ENCODE measurements around the gene AIPL1.
A peak's percentile ranks its signal among the peaks of the same experiment; 100 is the strongest.

Gene AIPL1

DNA sequence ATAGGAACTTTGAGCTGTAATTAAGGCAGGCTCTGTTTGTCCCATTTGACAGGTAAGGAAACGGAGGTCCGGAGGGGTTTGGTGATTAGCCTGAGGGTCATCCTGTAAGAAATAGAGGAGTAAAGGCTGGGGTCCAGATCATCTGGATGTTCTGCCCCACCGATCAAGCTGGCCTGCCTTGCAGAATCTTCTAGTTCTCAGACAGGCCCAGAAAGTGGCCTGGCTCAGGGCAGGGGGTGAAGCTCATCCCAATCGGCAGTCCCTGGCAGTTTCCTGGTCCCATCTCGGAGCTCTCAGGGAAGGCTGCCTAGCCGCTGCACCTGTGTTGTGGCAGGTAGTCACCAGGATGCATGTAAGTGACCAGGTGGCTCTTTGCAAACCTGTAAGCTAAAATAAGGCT is 13.6 kb upstream of the AIPL1 start:
- DNase-seq: no peak

DNA sequence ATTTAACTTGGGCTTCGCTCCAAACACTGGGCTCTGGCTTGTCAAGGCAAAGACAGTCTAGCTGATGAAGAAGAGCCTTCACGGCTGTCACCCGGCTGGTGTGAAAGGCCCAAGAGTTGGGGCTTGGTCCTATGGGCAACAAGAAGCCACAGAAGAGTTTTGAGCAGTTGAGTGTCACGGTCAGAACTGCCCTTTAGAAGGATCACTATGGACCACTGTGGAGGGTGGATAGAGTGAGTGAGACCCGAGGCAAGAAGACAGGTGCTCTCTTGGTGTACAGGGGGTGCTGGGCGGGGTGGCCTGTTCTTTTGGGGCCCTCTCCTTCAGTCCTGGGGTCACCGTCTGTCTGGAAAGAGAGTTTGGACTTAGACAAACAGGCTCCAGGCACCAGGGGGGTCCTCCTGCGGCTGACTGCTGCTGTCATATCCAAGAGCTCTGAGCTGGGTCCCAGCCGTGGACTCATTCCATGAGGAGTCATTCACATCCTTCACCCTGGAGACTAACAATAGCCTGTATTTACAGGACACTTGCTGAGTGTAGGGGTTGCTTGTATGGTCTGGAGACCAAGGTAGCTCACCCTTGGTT is 11.7 kb upstream of the AIPL1 start:
- DNase-seq: no peak

DNA sequence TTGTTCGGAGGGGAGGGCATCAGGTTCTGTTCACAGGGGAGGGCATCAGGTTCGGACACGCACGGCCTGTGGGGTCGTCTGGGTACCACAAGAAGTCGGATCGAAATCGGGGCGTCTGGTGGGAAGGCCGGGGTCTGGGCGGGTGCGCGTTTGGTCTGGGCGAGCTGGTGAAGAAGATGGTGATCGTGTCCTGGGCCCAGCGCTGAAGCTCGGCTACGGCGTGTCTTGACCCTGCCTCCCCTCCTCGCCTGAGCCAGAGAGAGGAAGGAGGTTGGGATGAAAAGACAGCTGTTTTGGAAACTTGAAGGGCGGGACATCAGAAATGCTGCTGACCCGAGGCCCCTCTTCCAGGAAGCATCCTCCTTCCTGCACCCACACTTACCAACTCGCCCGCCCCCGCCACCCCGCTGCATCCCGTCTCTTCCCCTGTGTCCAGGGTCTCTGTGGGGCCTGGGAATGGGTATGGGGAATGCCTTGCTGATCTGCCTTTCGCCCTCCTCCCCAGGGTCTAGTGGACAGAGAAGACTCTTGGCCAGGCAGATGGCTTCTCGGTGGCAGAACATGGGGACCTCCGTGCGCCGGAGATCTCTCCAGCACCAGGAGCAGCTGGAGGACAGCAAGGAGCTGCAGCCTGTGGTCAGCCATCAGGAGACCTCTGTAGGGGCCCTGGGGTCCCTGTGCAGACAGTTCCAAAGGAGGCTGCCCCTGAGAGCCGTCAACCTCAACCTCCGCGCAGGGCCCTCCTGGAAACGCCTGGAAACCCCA is 9.8 kb upstream of the AIPL1 start:
- DNase-seq: no peak

DNA sequence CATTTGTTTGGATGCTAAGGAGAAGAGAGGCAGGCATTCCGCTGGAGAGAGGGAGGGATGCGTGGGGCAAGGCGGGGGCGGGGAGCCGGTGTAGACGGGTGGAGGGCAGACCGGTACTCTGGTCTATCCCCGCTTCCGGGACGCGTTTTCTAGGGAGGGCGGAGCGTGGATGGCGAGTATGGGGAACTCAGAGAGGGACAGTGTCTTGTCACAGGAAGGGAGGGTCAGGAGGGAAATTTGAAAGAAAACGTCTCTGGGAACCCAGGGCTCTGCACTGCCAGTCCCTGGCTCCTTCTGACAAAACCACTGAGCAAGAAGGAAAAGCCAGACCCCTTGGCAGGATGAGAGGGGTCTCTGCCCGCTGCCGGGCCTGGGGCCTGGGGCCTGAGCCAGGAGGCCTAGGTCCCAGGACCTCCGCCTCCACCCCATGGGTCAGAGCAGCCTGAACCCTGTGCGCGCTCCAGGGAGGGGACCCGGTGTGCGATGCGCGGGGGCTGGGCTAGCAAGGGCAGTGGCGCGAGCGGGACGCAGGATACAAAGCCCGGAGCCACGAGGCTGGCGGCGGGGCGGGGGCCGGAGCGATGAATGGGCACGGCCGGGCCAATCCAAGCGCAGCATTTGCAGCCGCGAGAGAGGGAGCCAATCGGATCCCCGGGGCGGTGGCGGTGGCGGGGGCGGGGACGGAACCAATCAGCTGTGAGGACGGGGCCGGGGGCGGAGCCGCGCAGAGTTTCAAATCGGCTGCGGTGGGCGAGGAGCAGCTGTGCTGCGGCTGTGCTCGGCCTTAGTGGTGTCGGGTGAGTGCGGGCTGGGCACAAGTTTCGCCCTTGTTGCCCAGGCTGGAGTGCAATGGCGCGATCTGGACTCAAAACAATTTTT is 9.0 kb upstream of the AIPL1 start, which contains the start of gene PIMREG:
Gene PIMREG, plus strand, starts transcription at position 764 of the 879 bp plus-strand sequence. CDS start 656 bp downstream, outside the sequence.
- DNase-seq: no peak

DNA sequence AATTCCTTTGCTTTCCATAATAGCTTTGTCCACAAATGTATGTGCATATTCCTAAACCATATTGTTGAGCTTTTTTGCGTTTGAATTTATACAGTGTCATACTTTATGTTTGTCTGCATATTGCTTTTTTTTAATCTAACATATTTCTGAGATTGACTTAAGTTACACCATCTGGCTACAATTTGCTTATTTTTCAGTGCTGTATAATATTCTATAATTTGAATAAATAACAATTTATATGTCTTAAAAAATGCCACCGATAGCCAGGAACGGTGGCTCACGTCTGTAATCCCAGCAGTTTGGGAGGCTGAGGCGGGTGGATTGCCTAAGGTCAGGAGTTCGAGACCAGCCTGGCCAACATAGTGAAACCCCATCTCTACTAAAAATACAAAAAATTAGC is 7.9 kb upstream of the AIPL1 start:
- DNase-seq: no peak

DNA sequence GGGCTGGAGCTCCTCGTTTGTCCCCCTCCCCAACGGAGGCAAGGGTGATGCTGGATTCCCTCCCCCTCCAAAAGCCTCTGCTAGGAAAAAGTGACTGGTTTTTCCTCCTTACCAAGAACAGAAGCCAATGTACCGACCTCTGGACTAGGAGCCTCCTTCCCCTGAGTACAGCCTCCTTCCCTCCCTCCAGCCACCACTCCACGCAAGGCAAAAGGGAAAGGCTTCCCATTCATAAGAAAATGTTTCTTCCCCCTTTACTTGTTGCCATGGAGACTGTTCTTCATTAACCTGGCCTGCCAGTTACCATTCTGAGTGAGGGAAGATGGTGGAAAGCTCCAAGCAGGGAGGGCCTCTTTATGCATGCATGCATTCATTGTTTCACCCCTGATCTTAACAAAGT is 5.0 kb upstream of the AIPL1 start:
- DNase-seq: no peak

DNA sequence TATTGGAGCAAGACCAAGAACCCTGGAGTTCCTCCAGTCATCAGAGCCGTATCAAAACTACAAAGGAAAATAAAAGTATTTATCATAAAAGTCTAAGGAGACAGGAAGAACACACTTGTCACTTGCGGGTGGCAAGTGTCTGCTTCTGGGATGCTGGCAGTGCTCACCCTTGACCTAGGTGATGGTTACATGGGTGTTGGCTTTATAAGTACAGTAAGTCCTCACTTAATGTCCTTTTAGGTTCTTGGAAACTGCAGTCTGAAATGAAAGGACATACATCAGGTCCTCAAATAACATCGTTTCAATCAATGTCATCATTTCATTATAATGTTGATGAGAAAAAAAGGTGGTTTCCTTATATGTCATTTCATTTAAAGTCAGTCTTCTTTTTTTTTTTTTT is 3.0 kb upstream of the AIPL1 start:
- no peak for DNase-seq

DNA sequence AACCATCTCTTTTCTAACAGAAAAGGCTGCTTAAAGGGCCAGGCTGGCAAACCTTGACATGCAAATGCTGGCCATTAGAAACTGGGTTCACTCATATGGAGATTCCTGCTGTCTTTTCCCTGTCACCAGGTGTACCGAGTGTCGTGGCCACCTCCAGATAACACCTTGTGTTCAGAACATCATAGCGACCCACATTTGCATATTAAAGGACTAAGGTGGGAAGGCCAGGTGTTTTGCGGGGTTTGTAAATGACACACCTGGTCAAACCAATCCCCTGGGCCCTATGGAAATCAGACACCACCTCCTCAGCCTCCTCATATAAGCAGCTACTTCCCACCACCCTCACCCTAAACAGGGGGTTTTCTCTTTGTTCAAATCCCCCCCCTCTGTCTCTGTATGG is 2.5 kb upstream of the AIPL1 start:
- DNase-seq: no peak

DNA sequence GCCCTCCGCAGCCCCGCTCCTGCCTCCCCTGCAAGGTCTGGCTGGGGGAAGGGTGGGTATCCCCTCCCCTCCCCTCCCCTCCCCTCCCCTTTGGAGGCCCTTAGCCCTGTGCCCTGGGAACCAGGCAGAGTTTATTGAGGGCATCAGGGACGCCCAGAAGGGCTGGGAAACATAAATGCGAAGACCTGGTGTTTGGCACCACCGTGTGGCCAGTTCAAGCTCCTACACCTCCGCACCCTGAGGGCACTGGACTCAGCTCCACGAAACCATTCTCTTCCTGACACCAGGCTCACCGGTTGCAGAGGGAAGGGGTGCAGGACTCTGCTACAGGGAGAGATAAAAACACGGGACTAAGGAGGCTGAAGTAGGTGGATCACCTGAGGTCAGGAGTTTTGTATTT is 1.0 kb upstream of the AIPL1 start:
- peak; percentile 83 for DNase-seq

DNA sequence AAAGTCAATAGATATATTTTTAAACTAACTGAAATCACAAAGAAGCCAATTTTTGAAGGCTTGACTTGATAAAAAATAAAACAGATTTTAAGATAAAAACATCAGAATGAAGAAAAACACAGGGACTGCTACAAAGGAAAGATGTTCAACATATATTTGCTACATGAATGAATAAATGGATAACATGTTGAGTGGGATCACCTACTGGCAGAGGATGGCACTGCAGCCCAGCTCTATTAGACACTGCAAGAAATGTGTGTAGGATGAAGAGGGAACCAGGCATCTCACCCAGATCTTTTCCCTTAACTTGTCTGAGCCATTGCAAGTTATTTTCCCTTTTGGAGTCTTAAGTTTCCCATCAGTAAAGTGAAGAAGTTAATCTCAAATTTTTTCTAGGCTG is 4.2 kb downstream of the AIPL1 start:
- peak; percentile 29 for DNase-seq

DNA sequence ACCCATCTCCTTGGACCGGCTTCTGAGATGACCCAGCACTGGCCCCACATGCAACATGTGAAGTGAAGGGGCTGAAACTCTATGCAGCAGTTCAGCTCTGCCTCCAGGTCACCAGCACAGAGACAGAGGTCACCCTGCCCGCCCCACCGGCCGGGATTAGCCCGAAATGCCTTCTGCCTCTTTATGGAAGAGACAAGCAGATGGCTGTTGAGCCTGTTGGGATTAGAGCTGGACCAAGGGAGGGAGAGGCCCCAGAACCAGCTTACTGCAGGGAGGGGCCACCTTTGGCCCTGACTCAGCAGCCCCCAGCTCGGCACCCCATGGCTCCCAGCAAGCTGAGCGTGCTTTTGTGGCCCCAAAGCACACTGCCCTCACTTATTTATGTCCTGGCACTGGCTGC is 5.7 kb downstream of the AIPL1 start:
- DNase-seq: no peak

DNA sequence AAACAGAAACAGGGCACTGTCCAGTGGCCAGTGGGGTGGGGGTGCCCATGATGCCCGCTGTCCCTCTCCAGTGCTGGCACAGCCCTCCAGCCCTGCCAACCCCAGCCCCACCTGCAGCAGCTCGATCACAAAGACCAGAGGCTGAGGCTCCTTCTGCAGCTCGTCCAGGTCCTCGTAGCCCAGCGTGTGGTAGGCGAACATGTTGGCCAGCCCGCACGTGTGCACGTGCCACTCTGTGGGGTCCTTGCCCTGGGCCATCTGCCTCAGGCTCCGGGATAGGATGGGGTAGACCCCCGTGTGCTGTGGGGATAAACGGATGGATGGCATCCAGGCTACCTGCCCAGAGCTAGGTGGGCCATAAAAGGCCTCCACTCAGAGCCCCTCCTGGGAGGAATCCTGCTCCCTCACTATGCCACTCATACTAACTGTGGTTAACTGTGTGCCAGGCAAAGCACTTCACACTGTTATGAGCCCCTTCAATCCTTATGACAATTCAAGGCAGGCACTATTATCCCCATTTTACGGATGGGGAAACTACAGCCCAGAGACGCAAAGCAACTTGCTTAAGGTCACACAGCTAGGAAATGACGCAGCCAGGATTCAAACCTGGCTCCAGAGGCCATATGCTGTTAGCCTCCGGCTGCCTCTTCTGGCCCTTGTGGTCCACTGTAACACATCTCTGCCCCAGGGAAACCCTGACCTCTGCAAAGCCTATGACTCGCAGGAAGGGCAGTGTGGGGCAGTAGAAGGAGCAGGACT is 6.5 kb downstream of the AIPL1 start:
- no peak for DNase-seq

DNA sequence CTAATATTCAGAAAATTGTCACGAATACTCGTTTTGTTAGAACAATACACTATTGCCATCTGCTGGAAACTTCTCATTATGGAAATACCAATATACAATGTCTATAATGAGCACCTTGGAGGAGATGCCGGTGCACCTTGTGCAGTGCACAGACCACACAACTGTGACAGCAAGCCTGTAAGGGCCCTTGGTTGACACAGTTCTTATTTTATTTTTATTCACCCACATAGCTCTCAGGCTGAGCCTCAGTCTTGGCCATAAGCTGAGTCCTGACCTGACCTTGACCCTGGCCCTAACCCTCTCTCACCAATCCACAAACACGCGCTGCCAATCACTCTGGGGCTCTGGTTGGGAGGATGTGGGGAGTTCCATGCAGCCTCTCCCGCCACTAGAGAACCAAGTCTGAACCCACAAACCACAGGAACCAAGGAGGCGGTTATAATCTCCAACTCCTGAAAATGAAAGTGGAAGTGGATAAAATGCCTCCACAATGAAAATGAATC is 7.6 kb downstream of the AIPL1 start:
- DNase-seq: peak; percentile 95

DNA sequence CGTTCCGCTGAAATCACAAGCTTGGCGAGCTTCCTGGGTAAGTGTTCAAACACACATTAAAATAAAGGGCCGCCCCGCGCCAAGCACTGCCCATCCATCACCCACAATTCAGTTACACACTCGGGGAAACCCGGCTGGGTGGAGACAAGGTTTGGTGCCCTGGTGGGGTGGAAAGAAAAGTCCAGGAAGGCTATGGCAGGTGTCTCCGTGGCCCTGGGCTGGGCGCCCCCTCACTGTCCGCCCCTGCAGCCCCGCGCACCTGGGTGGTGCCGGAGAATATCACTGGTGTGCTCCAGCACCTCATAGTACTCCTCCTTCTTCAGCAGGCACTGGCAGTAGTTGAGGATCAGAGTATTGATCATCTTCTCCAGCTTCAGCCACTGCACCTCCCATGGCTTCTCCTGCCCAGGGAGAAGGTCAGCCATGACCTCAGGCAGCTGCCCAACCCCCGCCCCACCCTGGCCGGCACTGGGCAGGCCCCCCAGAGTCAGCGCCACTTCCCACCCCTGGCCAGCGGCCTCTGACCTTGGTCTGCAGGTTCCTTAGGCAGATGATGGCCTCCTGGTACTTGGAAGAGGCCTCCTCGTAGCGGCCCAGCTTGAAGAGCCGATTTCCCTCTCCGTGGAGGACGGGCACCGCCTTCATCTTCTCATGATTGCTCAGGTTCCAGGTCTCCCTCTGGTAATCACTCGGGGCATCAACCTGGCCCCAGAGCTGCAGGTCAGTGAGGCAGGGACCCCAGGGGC is 8.4 kb downstream of the AIPL1 start:
- no peak for DNase-seq

DNA sequence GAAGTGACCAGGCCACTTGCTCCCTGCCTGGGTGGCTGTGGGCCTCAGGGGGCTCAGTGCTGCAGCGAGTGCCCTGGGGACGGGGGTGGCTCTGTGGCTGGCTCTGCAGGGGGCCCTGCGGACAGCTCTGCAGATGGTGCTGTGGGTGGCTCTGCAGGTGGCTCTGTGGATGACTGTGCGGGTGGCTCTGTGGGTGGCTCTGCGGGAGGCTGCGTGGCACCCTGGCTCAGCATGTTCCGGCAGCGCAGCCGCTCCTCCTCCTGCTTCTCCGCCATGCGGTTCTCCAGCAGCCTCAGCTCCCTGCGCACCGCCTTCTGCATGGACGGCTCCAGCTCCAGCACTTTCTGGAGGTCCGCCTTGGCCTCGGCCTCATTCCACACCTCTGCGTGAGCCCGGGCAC is 9.5 kb downstream of the AIPL1 start:
- DNase-seq: no peak

DNA sequence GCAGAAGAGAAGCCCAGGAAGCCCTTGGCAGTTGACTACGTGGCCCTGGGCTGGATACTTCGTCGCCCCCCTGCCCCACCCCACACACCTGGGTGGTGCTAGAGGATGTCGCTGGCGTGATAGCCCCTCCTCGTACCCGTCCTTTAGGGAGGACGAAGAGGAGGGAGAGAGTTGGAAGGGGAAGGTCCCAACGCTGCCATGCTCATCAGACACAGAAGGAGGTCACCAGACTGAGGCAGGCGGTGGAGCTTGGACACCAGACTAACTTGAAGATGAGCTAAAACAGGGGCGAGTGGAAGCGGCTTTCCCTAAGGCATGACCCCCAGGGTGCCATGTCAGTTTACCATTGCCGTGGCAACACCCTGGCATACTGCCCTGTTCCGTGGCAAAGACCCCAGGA is 11.0 kb downstream of the AIPL1 start:
- DNase-seq: no peak

DNA sequence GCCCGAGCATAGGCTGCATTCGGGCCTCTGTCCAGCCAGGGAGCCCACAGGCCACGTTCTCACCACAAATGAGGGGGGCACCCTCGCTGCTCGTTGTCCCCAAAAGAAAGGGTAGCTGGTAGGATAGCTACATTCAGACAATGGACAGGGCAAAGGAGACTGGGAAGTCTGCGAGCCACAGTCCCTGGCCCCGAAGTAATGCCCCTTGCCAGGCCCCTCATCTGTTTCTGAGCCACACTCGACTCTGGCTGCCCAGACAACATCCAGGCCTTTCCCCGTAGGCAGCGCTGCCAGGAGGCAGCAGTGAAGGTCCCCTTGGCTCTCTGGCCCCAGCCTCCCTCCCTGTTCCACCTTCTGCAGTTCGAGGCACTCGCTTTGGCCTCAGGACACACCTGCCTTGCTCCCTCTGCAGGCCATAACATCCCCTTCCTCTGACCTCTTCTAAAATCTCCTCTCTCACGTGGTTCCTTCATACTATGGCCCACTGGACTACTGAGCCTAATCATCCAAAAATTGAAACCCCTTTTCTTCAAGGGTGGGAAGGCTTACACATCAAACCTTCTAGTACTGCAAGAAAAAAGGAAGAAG is 12.2 kb downstream of the AIPL1 start:
- DNase-seq: no peak

DNA sequence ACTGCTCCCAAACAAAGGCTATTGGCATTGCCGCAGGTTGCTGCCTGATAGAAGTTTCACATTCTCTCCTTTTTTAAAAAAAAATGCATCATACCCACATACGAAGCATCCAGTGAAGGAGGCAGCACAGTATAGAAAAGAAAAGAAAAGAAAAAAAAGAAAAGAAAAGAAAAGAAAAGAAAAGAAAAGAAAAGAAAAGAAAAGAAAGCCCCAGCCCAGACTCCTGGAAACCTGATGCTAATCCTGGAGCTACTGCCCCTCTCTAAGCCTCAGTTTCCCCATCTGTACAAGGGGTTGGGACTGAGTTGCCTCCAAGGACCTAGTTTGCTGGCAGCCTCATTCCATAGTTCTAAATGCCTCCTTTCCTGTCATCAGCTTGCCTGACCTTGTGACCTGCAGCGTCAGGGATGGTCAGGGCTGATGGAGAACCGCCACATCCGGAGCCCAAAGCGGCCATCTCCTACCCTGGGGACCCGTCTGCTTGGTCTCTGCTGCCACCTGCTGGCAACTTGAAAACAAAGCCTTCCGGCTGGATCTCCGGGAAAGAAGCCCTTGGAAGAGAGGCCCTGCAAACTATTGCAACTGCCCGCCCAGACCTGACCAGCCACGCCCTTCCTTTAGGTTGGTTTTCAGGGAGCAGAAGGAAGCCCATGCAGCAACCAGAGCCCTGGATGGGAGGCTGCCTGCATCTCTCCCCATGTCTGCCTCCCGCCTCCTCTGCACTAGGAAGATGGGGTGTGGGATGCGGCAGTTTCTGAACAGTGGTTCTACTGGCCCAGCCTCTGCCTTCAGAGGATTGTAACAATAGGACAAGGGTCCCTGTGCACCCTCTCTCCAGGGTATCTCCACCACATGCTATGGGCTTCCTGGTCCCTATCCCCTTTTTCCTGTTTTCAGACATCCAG is 13.0 kb downstream of the AIPL1 start:
- DNase-seq: peak; percentile 92

DNA sequence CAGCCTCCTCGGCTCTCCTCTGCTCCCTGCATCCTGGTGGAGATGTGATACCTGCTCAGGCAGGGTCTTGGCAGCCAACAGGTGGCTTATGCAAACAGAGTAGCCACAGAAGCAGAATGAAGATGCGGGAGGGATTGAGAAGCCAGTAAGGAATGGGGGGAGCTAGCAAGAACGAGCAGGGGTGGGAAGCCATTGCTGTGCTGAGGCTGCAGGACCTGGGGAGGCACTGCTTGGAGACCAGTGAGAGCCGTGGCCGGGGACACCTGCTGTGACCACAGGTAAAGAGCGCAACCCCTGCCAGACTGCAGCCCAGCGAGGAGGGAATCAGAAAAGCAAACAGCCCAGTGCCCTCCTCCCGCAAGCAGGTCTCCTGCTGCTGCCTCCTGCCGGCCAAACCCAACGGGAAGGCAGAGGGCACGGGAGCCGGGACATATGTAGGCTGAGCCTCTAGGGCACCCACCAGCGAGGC is 14.7 kb downstream of the AIPL1 start:
- DNase-seq: peak; percentile 21

DNA sequence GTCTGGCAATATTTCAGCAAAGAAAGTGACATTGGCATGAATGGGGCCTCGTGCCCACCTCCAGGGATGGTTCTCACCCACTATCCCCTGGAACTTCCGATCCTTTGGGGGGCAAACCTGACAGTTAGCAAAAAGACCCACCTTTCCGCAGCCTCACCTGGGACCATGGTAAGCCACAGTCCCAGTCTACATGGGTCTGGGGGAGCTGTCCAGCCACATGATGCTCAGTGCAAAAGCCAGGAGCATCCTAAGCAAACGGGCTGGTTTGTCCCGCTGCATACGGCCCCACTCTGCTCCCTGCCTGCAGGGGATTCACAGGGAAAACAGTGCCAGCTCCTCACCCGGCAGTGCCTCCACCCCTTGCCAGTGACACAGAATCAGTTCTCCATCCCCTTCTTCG is 19.3 kb downstream of the AIPL1 start:
- DNase-seq: no peak
